A549 (cell line): Measurements from ENCODE around the gene ALDH1A1. TPM values are rescaled to one million over a fixed set of nuclear protein-coding genes. Genes with fewer than 3 reads are reported as not detected.

Experiments
- ATAC-seq, 2 experiments: fragments of 200-7000 bp in 1 of 2; fragments of >200 bp in 1 of 2; cut with Nextera tagmentation in 1 of 2; cut with Tn5 transposase in 1 of 2; 3 replicates each; pipeline versions ENCODE4 v1.8.0 to v1.9.1; 2018 to 2020; ENCODE audit warnings: mild to moderate bottlenecking in 1 of 2, moderate library complexity in 1 of 2
- CTCF ChIA-PET: fragments of 300-600 bp; sonication (Branson Sonifier 250); formaldehyde crosslinking; extraction: SDS; loops from one replicate; lab custom pipeline; 2021; ENCODE audit warnings: antibody characterized with exemption, inconsistent platforms; lab: Yijun Ruan, JAX
- POLR2A ChIA-PET: fragments of 350-600 bp; formaldehyde crosslinking; extraction: SDS; loops from one replicate; lab custom pipeline; 2021; ENCODE audit warnings: antibody characterized with exemption, inconsistent platforms; lab: Yijun Ruan, JAX
- DNase-seq, 2 experiments: peaks; one replicate each; pipeline versions ENCODE4 v3.0.0 to v3.0.0-alpha.2; 2011 to 2016; ENCODE audit warnings: low read depth in 1 of 2, low spot score in 1 of 2
- FAIRE-seq: peaks from 2 replicates; lab custom pipeline; 2011; peaks lifted over from hg19 to GRCh38; lab: Jason Lieb, UNC
- H3K27ac ChIP-seq, 2 experiments: fragments of >200 bp; sonication (Bioruptor Twin); formaldehyde crosslinking; 3 replicates each; pipeline ENCODE4 v1.5.1; 2016 to 2017
- H3K4me1 ChIP-seq: fragments of >200 bp; sonication (Bioruptor Twin); formaldehyde crosslinking; 3 replicates; pipeline ENCODE4 v1.6.1; 2016
- H3K4me2 ChIP-seq: fragments of >200 bp; sonication (Bioruptor Twin); formaldehyde crosslinking; 3 replicates; pipeline ENCODE4 v1.6.1; 2016
- H3K4me3 ChIP-seq: fragments of >200 bp; sonication (Bioruptor Twin); formaldehyde crosslinking; 3 replicates; pipeline ENCODE4 v1.5.1; 2016
- H3K9me3 ChIP-seq: fragments of >200 bp; sonication (Bioruptor Twin); formaldehyde crosslinking; 3 replicates; pipeline ENCODE4 v1.6.1; 2016
- CEBPB ChIP-seq, 2 experiments: fragments of >200 bp in 1 of 2; sonication (Bioruptor Twin) in 1 of 2; formaldehyde crosslinking in 1 of 2; IDR thresholded peaks; 2 replicates each; pipeline ENCODE4 v1.6.1; 2012 to 2016
- EHF ChIP-seq: fragments of 250-450 bp; sonication (Bioruptor Pico); IDR thresholded peaks from 2 replicates; pipeline ENCODE4 v1.5.0; 2020; ENCODE audit warnings: mild to moderate bottlenecking
- EHMT2 ChIP-seq: fragments of 200-600 bp; sonication (generic); IDR thresholded peaks from 2 replicates; pipeline ENCODE4 v1.6.1; 2016; ENCODE audit warnings: antibody characterized with exemption, low read depth, mild to moderate bottlenecking, moderate library complexity
- EP300 ChIP-seq, 2 experiments: fragments of >200 bp; sonication (Bioruptor Twin); formaldehyde crosslinking; IDR thresholded peaks; 2 replicates in 1 of 2; 3 replicates in 1 of 2; pipeline ENCODE4 v1.6.1; 2016 to 2017
- FOSB ChIP-seq: fragments of 250-450 bp; sonication (Bioruptor Pico); IDR thresholded peaks from 2 replicates; pipeline ENCODE4 v1.5.0; 2020; ENCODE audit warnings: mild to moderate bottlenecking, moderate library complexity
- FOSL2 ChIP-seq, 2 experiments: fragments of 450-650 bp in 1 of 2; fragments of >200 bp in 1 of 2; sonication (Bioruptor Twin) in 1 of 2; formaldehyde crosslinking; IDR thresholded peaks; 2 replicates each; pipeline versions ENCODE4 v1.5.0 to v1.6.1; 2016 to 2020; ENCODE audit warnings: mild to moderate bottlenecking in 1 of 2, moderate library complexity in 1 of 2
- GATA3 ChIP-seq: IDR thresholded peaks from 2 replicates; pipeline ENCODE4 v1.6.1; 2012; ENCODE audit warnings: borderline replicate concordance
- HOXA7 ChIP-seq: fragments of 250-450 bp; sonication (Bioruptor Pico); IDR thresholded peaks from 2 replicates; pipeline ENCODE4 v1.5.0; 2020; ENCODE audit warnings: mild to moderate bottlenecking, moderate library complexity
- HOXB5 ChIP-seq: fragments of 250-450 bp; sonication (Bioruptor Pico); IDR thresholded peaks from 2 replicates; pipeline ENCODE4 v1.5.0; 2020; ENCODE audit warnings: mild to moderate bottlenecking, moderate library complexity
- JUN ChIP-seq, 2 experiments: fragments of >200 bp; sonication (Bioruptor Twin); formaldehyde crosslinking; IDR thresholded peaks; 2 replicates in 1 of 2; 3 replicates in 1 of 2; pipeline ENCODE4 v1.6.1; 2016 to 2017
- PHF8 ChIP-seq: fragments of 200-600 bp; sonication (generic); IDR thresholded peaks from 2 replicates; pipeline ENCODE4 v1.6.1; 2016; ENCODE audit warnings: low read depth, mild to moderate bottlenecking, antibody characterized with exemption, moderate library complexity, borderline replicate concordance
- POLR2AphosphoS2 ChIP-seq: conservative IDR thresholded peaks from 2 replicates; pipeline ENCODE4 v1.6.1; 2012; ENCODE audit warnings: low read length, improper control_type of control experiment, inconsistent platforms
- RAD21 ChIP-seq, 2 experiments: fragments of >200 bp in 1 of 2; sonication (Bioruptor Twin) in 1 of 2; formaldehyde crosslinking in 1 of 2; IDR thresholded peaks in 1 of 2; conservative IDR thresholded peaks in 1 of 2; 2 replicates in 1 of 2; 3 replicates in 1 of 2; pipeline ENCODE4 v1.6.1; 2012 to 2018; ENCODE audit warnings: inconsistent platforms in 1 of 2
- RARB ChIP-seq: fragments of 250-450 bp; sonication (Bioruptor Pico); IDR thresholded peaks from 2 replicates; pipeline ENCODE4 v1.8.0; 2021; ENCODE audit warnings: mild to moderate bottlenecking, moderate library complexity
- RCOR1 ChIP-seq: fragments of 150-350 bp; IDR thresholded peaks from 2 replicates; pipeline ENCODE4 v1.6.1; 2014; ENCODE audit warnings: antibody characterized with exemption, low read length, low read depth
- TFCP2L1 ChIP-seq: fragments of 250-450 bp; sonication (Bioruptor Pico); IDR thresholded peaks from 2 replicates; pipeline ENCODE4 v1.5.0; 2021; ENCODE audit warnings: mild to moderate bottlenecking
- TP53 ChIP-seq: fragments of 250-450 bp; sonication (Bioruptor Pico); IDR thresholded peaks from 2 replicates; pipeline ENCODE4 v1.5.0; 2021; ENCODE audit warnings: mild to moderate bottlenecking, moderate library complexity
- ZFP36 ChIP-seq: fragments of 450-650 bp; IDR thresholded peaks from 2 replicates; pipeline ENCODE4 v1.6.1; 2014; ENCODE audit warnings: borderline replicate concordance; ENCODE audit not compliant: partially characterized antibody
- ZNF302 ChIP-seq: fragments of 250-450 bp; sonication (Bioruptor Pico); IDR thresholded peaks from 2 replicates; pipeline ENCODE4 v1.9.0; 2021; ENCODE audit warnings: inconsistent platforms, mild to moderate bottlenecking, moderate library complexity
- WGBS: methylation state at CpG from one replicate; pipeline ENCODE4 v1.1.6; 2017; ENCODE audit errors: missing lambda C conversion rate; 5-methylcytosine and 5-hydroxymethylcytosine counted together
- polyA plus RNA-seq, 4 experiments: library from polyadenylated mRNA; depleted of rRNA in 3 of 4; stranded (reverse); fragments of >200 nt; fragmentation: RNase III in 1 of 4; extraction: RNeasy Plus Mini Kit Qiagen cat#74134 plus additional on column Dnase treatment in 1 of 4; gene quantifications; 2 replicates in 3 of 4; 3 replicates in 1 of 4; pipeline ENCODE4 v1.2.3, GENCODE V29; 2011 to 2017
- TF ChIP-seq, protein P1 (sequence below): fragments of 250-450 bp; sonication (Bioruptor Pico); IDR thresholded peaks from 2 replicates; pipeline ENCODE4 v1.5.0; 2021; ENCODE audit warnings: mild to moderate bottlenecking, moderate library complexity, borderline replicate concordance
- TF ChIP-seq, protein P2 (sequence below): IDR thresholded peaks from 2 replicates; pipeline ENCODE4 v1.6.1; 2012
- TF ChIP-seq, protein P3 (sequence below): IDR thresholded peaks from 2 replicates; pipeline ENCODE4 v1.6.1; 2012

The ALDH1A1 gene
- polyA plus RNA-seq, 2 of the 4 experiments (the other 2 are of a cell fraction), result 8,617 to 9,987 TPM

DNA sequence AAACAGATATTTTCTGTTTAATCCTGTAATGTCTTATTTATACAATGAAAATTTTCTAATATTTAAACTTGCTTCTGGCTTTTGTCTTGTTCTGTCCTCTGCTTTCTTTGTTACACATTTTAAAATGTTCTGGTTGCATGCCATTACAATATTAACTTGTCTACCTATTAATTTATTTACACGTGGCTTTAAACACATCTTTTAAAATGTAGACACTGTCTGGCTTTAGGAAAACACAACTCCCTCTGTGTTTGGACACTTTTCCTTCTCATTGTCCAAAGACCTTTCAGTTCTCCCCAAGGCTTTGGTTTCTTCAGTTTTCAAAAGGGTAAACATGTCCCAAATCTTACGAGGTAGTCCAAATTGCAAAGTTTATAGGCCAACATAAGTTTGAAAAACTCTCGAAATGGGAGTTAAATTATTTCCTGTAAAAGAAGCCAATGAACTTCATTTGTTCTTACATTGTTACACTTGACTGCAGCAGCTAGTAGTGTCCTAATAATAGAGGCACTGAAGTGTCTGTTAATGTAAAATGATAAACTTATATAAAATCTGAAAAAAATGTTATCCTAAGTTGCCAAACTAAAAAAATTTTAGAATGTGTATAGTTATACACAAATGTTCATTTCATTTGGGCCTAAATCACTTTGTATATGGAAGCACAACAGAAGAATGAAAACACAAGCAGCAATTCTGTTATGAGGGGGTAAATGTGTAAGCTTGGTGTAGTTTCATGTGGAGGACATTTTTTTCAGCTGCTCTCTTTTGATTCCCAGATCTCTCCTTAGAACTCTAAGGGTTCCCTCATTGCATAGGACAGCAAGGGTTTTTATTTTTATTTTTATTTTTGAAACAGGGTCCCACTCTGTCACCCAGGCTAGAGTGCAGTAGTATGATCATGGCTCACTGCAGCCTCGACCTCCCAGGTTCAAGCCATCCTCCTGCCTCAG is 53.8 kb downstream of the ALDH1A1 start (continued):
- TF ChIP-seq, protein P1, sequence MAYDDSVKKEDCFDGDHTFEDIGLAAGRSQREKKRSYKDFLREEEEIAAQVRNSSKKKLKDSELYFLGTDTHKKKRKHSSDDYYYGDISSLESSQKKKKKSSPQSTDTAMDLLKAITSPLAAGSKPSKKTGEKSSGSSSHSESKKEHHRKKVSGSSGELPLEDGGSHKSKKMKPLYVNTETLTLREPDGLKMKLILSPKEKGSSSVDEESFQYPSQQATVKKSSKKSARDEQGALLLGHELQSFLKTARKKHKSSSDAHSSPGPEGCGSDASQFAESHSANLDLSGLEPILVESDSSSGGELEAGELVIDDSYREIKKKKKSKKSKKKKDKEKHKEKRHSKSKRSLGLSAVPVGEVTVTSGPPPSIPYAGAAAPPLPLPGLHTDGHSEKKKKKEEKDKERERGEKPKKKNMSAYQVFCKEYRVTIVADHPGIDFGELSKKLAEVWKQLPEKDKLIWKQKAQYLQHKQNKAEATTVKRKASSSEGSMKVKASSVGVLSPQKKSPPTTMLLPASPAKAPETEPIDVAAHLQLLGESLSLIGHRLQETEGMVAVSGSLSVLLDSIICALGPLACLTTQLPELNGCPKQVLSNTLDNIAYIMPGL (CRISPR knock-in tag), result peak; percentile 49; the same call in 1 of the 2 replicates
- TF ChIP-seq ZFP36 (no peak), ZNF302 (CRISPR knock-in tag) (no peak), FOSB (CRISPR knock-in tag) (peak; percentile 94), HOXA7 (CRISPR knock-in tag) (peak; percentile 98), FOSL2 (IDR thresholded peaks at IDR 0.05) (no peak), FOSL2 (CRISPR knock-in tag; IDR thresholded peaks at IDR 0.05) (peak; percentile 41), EHMT2 (no peak), RAD21 (conservative IDR thresholded peaks at IDR 0.05 in 1 of 2, IDR thresholded peaks at IDR 0.05 in 1 of 2) (no peak), RCOR1 (no peak)
- TF ChIP-seq, protein P2, sequence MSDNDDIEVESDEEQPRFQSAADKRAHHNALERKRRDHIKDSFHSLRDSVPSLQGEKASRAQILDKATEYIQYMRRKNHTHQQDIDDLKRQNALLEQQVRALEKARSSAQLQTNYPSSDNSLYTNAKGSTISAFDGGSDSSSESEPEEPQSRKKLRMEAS, result no peak; the same call in 1 of the 2 replicates

DNA sequence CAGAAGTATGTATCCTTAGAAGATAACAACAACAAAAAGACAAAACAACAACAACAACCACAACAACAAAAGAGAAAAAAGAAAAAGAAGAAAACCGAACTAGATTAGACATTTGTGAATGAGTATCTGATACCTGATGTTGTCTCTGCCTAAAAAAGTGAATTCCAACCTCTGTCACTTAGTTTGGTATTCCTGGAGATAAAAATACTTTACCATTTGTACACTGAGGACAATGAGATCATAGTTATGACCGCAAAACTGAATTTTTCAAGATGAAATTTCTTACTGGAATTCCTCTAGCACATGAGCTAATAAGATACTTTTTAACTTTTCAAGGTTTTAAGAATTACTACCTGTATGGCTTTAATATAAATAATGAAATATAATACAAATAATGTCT is 54.5 kb downstream of the ALDH1A1 start:
- POLR2A ChIA-PET, result no interaction called here
- H3K4me3 ChIP-seq, result no peak overlapping the region
- 20% methylated on average over 2 of the region's 2 CpGs for WGBS
- FAIRE-seq (no peak), DNase-seq (no peak)
- H3K4me2 ChIP-seq, result peak overlapping the region; percentile 47; the same call in 2 of the 3 replicates
- H3K9me3 ChIP-seq, result no peaks in the 10 kb centered on the region
- peak overlapping the region; percentile 9 to 12; a peak in 4 of 6 replicates for H3K27ac ChIP-seq
- TF ChIP-seq POLR2AphosphoS2, result peak; percentile 83; the same call in 1 of the 2 replicates
- no peak for TF ChIP-seq PHF8
- peak in 1 of 2 experiments; percentile 3; a peak in 1 of 5 replicates for TF ChIP-seq JUN (IDR thresholded peaks at IDR 0.05)
- TF ChIP-seq TFCP2L1 (CRISPR knock-in tag), result peak; percentile 68
- TF ChIP-seq, all 56 proteins: peak for 3
- ATAC-seq, result no peak
- CTCF ChIA-PET, result interaction anchor here (1.4 kb wide), 1 partner anchor 9 kb away, joined by 4 read pairs; no protein-coding TSS in a partner anchor
- peaks cover 87% of the 10 kb centered on the region for H3K4me1 ChIP-seq

DNA sequence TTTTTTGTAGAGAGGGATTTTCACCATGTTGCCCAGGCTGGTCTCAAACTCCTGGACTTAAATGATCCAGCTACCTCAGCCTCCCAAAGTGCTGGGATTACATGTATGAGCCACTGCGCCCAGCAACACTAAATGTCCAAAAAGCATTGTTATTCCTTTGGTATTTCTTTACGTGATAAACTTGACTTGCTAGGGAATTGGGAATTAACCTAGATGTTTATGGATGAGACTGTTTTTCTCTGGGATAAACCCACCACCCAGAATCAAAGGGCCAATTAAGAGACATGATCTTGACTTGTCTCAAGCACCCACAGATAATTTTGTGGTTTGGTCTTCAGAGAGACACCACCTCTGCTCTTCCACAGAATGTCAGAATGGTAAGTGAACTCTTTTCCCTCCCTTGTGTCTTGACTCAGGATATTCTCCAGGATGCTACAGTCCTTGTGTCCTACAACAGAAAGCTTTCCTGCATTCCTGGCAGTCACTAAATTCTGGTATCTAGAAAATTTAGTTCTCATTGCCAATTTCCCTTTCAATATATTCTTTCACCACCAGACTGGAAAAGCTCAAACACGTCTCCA is 55.7 kb downstream of the ALDH1A1 start:
- Histone ChIP-seq H3K27ac (peak overlapping the region; percentile 16 to 66; a peak in 5 of 6 replicates), H3K4me1 (peaks cover 75% of the 10 kb centered on the region), H3K9me3 (no peaks in the 10 kb centered on the region), H3K4me3 (no peak overlapping the region), H3K4me2 (0 out of 3 replicates have a peak overlapping the region, but pooled peaks have one; percentile 1)
- ATAC-seq (peak; percentile 28 to 42; a peak in 5 of 6 replicates), FAIRE-seq (no peak), DNase-seq (no peak)
- ChIA-PET CTCF (interaction anchor here (0.9 to 1.9 kb wide), 3 partner anchors 34 to 125 kb away, joined by 3 to 9 read pairs (median 3); no protein-coding TSS in a partner anchor), POLR2A (interaction anchor here (0.7 to 0.8 kb wide), 2 partner anchors 19 to 197 kb away, joined by 7 read pairs; no protein-coding TSS in a partner anchor)
- 42% methylated on average over 3 of the region's 3 CpGs for WGBS
- no peak for TF ChIP-seq HOXB5 (CRISPR knock-in tag)
- TF ChIP-seq RAD21 (conservative IDR thresholded peaks at IDR 0.05 in 1 of 2, IDR thresholded peaks at IDR 0.05 in 1 of 2), result no peak
- no peak; the same call in 1 of the 2 replicates for TF ChIP-seq GATA3
- 0 out of 2 replicates have a peak, but pooled peaks have one; percentile 54 for TF ChIP-seq EHF (CRISPR knock-in tag)
- TF ChIP-seq TP53 (CRISPR knock-in tag), result peak; percentile 20
- TF ChIP-seq FOSB (CRISPR knock-in tag), result peak; percentile 94
- peak; percentile 78; the same call in 1 of the 2 replicates for TF ChIP-seq RARB (CRISPR knock-in tag)
- peak; percentile 94 for TF ChIP-seq HOXA7 (CRISPR knock-in tag)
- TF ChIP-seq, protein P3, sequence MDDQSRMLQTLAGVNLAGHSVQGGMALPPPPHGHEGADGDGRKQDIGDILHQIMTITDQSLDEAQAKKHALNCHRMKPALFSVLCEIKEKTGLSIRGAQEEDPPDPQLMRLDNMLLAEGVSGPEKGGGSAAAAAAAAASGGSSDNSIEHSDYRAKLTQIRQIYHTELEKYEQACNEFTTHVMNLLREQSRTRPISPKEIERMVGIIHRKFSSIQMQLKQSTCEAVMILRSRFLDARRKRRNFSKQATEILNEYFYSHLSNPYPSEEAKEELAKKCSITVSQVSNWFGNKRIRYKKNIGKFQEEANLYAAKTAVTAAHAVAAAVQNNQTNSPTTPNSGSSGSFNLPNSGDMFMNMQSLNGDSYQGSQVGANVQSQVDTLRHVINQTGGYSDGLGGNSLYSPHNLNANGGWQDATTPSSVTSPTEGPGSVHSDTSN, result peak; percentile 38; the same call in 1 of the 2 replicates
- peak; percentile 98 for TF ChIP-seq POLR2AphosphoS2
- 0 out of 5 replicates have a peak, but pooled peaks of 1 of the 2 experiments have one; percentile 22 for TF ChIP-seq EP300 (IDR thresholded peaks at IDR 0.05)
- TF ChIP-seq TFCP2L1 (CRISPR knock-in tag), result peak; percentile 79
- TF ChIP-seq CEBPB (IDR thresholded peaks at IDR 0.05), result no peak
- peak; percentile 56 to 97; a peak in 4 of 5 replicates for TF ChIP-seq JUN (IDR thresholded peaks at IDR 0.05)
